ENCODE measurements around the gene TP53I3. TPM values are rescaled to one million over a fixed set of nuclear protein-coding genes. Genes with fewer than 3 reads are reported as not detected.

TP53I3 gene
- total RNA-seq, 1 donor from 2014 or later: 81.5 TPM

- no peak for DNase-seq (ENCODE audit: low spot score)
- no peak for TF ChIP-seq CTCF (IDR thresholded peaks at IDR 0.05; ENCODE audit: unreplicated experiment)
- H3K27ac Mint-ChIP-seq (ENCODE audit: unreplicated experiment): no peak overlapping the region
- H3K9me3 Mint-ChIP-seq (ENCODE audit: unreplicated experiment): no peaks in the 10 kb centered on the region
- H3K27me3 Mint-ChIP-seq (ENCODE audit: unreplicated experiment): peaks cover 4% of the 10 kb centered on the region
- H3K36me3 Mint-ChIP-seq (ENCODE audit: low read depth, unreplicated experiment): peaks cover 5% of the 10 kb centered on the region
- no peak overlapping the region for H3K4me3 Mint-ChIP-seq (ENCODE audit: unreplicated experiment)
- peaks cover 12% of the 10 kb centered on the region for H3K4me1 Mint-ChIP-seq (ENCODE audit: unreplicated experiment)
Observed at GRCh38 chr2:24087032-24087431, 2.4 kb upstream of the TP53I3 start.

- Mint-ChIP-seq H3K27ac (ENCODE audit: unreplicated experiment) (no peak overlapping the region), H3K4me1 (ENCODE audit: unreplicated experiment) (peaks cover 12% of the 10 kb centered on the region), H3K36me3 (ENCODE audit: low read depth, unreplicated experiment) (peaks cover 9% of the 10 kb centered on the region), H3K27me3 (ENCODE audit: unreplicated experiment) (peaks cover 4% of the 10 kb centered on the region), H3K9me3 (ENCODE audit: unreplicated experiment) (no peaks in the 10 kb centered on the region), H3K4me3 (ENCODE audit: unreplicated experiment) (no peak overlapping the region)
- TF ChIP-seq CTCF (IDR thresholded peaks at IDR 0.05; ENCODE audit: unreplicated experiment): no peak
- DNase-seq (ENCODE audit: low spot score): no peak
Observed at GRCh38 chr2:24086241-24086640, 1.6 kb upstream of the TP53I3 start.

GRCh38 chr2:24085200-24085489 is 511 bp upstream of the TP53I3 start:
- H3K27me3 Mint-ChIP-seq (ENCODE audit: unreplicated experiment): peaks cover 4% of the 10 kb centered on the region
- H3K4me3 Mint-ChIP-seq (ENCODE audit: unreplicated experiment): peak overlapping the region; percentile 86
- peaks cover 12% of the 10 kb centered on the region for H3K4me1 Mint-ChIP-seq (ENCODE audit: unreplicated experiment)
- no peaks in the 10 kb centered on the region for H3K9me3 Mint-ChIP-seq (ENCODE audit: unreplicated experiment)
- TF ChIP-seq CTCF (IDR thresholded peaks at IDR 0.05; ENCODE audit: unreplicated experiment): no peak
- H3K36me3 Mint-ChIP-seq (ENCODE audit: low read depth, unreplicated experiment): peaks cover 15% of the 10 kb centered on the region
- H3K27ac Mint-ChIP-seq (ENCODE audit: unreplicated experiment): peak overlapping the region; percentile 90
- no peak for DNase-seq (ENCODE audit: low spot score)

GRCh38 chr2:24083567-24084385 is 858 bp downstream of the TP53I3 start:
- peaks cover 21% of the 10 kb centered on the region for H3K36me3 Mint-ChIP-seq (ENCODE audit: low read depth, unreplicated experiment)

More at GRCh38 chr2:24083567-24084385, 858 bp downstream of the TP53I3 start:
- Mint-ChIP-seq H3K27ac (ENCODE audit: unreplicated experiment) (peak overlapping the region; percentile 84), H3K9me3 (ENCODE audit: unreplicated experiment) (no peaks in the 10 kb centered on the region), H3K27me3 (ENCODE audit: unreplicated experiment) (peaks cover 4% of the 10 kb centered on the region), H3K4me3 (ENCODE audit: unreplicated experiment) (peak overlapping the region; percentile 95), H3K4me1 (ENCODE audit: unreplicated experiment) (peaks cover 12% of the 10 kb centered on the region)
- no peak for TF ChIP-seq CTCF (IDR thresholded peaks at IDR 0.05; ENCODE audit: unreplicated experiment)
- no peak for DNase-seq (ENCODE audit: low spot score)

All from endothelial cell (in vitro differentiated cells).